HepG2 (cell line): ENCODE measurements around the gene ZNF3. TPM values are rescaled to one million over a fixed set of nuclear protein-coding genes. Genes with fewer than 3 reads are reported as not detected.

ENCODE experiments used
- AGO2 ChIP-seq: fragments of 200-400 bp; formaldehyde crosslinking; optimal IDR thresholded peaks from 2 replicates; pipeline ENCODE3; 2017; ENCODE audit warnings: mild to moderate bottlenecking, low read depth, low read length, moderate library complexity
- AHR ChIP-seq: IDR thresholded peaks from 2 replicates; pipeline ENCODE4 v1.6.1; 2018; ENCODE audit warnings: missing genetic modification reagents, missing compliant biosample characterization
- ATF7 ChIP-seq, 2 experiments: fragments of 450-650 bp in 1 of 2; sonication (generic) in 1 of 2; formaldehyde crosslinking in 1 of 2; IDR thresholded peaks; 2 replicates each; pipeline versions ENCODE4 v1.4.0 to v1.6.1; 2016 to 2020; ENCODE audit warnings: antibody characterized with exemption in 1 of 2, mild to moderate bottlenecking in 1 of 2, missing genetic modification reagents in 1 of 2
- ATM ChIP-seq: fragments of 450-650 bp; IDR thresholded peaks from 2 replicates; pipeline ENCODE4 v1.7.1; 2017; ENCODE audit warnings: mild to moderate bottlenecking, borderline replicate concordance
- EP300 ChIP-seq, 3 experiments: sonication (generic) in 1 of 3; formaldehyde crosslinking in 1 of 3; IDR thresholded peaks; 2 replicates each; pipeline versions ENCODE4 v1.5.1 to v1.6.1; 2011 to 2020; ENCODE audit warnings: low read depth in 2 of 3, low read length in 2 of 3, borderline replicate concordance in 1 of 3, improper control_type of control experiment in 1 of 3, mild to moderate bottlenecking in 1 of 3, missing genetic modification reagents in 1 of 3, moderate library complexity in 1 of 3
- ESRRA ChIP-seq: sonication (generic); formaldehyde crosslinking; IDR thresholded peaks from 2 replicates; pipeline ENCODE4 v1.5.1; 2020; ENCODE audit warnings: mild to moderate bottlenecking, low read depth, missing genetic modification reagents
- FOXO1 ChIP-seq: sonication (generic); formaldehyde crosslinking; IDR thresholded peaks from 2 replicates; pipeline ENCODE4 v1.4.0; 2020; ENCODE audit warnings: missing genetic modification reagents
- HNRNPL ChIP-seq: fragments of 200-400 bp; formaldehyde crosslinking; IDR thresholded peaks from 2 replicates; pipeline ENCODE4 v1.6.1; 2017; ENCODE audit warnings: mild to moderate bottlenecking, low read depth, low read length
- ISL2 ChIP-seq: sonication (generic); formaldehyde crosslinking; IDR thresholded peaks from 2 replicates; pipeline ENCODE4 v1.5.0; 2020; ENCODE audit warnings: missing genetic modification reagents
- MATR3 ChIP-seq: sonication (generic); formaldehyde crosslinking; IDR thresholded peaks from 2 replicates; pipeline ENCODE4 v1.4.0; 2020; ENCODE audit warnings: missing genetic modification reagents
- PLRG1 ChIP-seq: fragments of 450-650 bp; conservative IDR thresholded peaks from 2 replicates; pipeline ENCODE4 v1.6.1; 2016
- PPARG ChIP-seq: conservative IDR thresholded peaks from 2 replicates; pipeline ENCODE4 v1.6.1; 2016; ENCODE audit warnings: missing biosample characterization, missing genetic modification reagents
- STAG1 ChIP-seq: sonication (generic); formaldehyde crosslinking; IDR thresholded peaks from 2 replicates; pipeline ENCODE4 v1.4.0; 2020; ENCODE audit warnings: missing genetic modification reagents
- TBX2 ChIP-seq: sonication (generic); formaldehyde crosslinking; IDR thresholded peaks from 2 replicates; pipeline ENCODE4 v1.5.0; 2020; ENCODE audit warnings: missing genetic modification reagents, mild to moderate bottlenecking, borderline replicate concordance
- YEATS2 ChIP-seq: sonication (generic); formaldehyde crosslinking; IDR thresholded peaks from 2 replicates; pipeline ENCODE4 v1.4.0; 2020; ENCODE audit warnings: missing genetic modification reagents, borderline replicate concordance
- ZBTB3 ChIP-seq: sonication (generic); formaldehyde crosslinking; IDR thresholded peaks from 2 replicates; pipeline ENCODE4 v1.4.0; 2020; ENCODE audit warnings: low read depth, mild to moderate bottlenecking, moderate library complexity, missing genetic modification reagents, borderline replicate concordance
- ZNF317 ChIP-seq: sonication (generic); formaldehyde crosslinking; IDR thresholded peaks from 2 replicates; pipeline ENCODE4 v1.5.0; 2020; ENCODE audit warnings: mild to moderate bottlenecking, missing genetic modification reagents
- ZNF510 ChIP-seq: sonication (generic); formaldehyde crosslinking; IDR thresholded peaks from 2 replicates; pipeline ENCODE4 v1.4.0; 2020; ENCODE audit warnings: low read depth, mild to moderate bottlenecking, missing genetic modification reagents
- ZNF549 ChIP-seq: sonication (generic); formaldehyde crosslinking; IDR thresholded peaks from 2 replicates; pipeline ENCODE4 v1.5.0; 2020; ENCODE audit warnings: missing genetic modification reagents
- ZNF567 ChIP-seq: sonication (generic); formaldehyde crosslinking; IDR thresholded peaks from 2 replicates; pipeline ENCODE4 v1.8.1; 2023; ENCODE audit warnings: mild to moderate bottlenecking, missing genetic modification reagents, borderline replicate concordance
- ZNF670 ChIP-seq: sonication (generic); formaldehyde crosslinking; IDR thresholded peaks from 2 replicates; pipeline ENCODE4 v1.8.0; 2022; ENCODE audit warnings: mild to moderate bottlenecking, missing genetic modification reagents, borderline replicate concordance
- ZNF766 ChIP-seq: sonication (generic); formaldehyde crosslinking; IDR thresholded peaks from 2 replicates; pipeline ENCODE4 v1.5.0; 2020; ENCODE audit warnings: missing genetic modification reagents, borderline replicate concordance
- ZNF891 ChIP-seq: sonication (generic); formaldehyde crosslinking; IDR thresholded peaks from 2 replicates; pipeline ENCODE4 v1.5.0; 2020; ENCODE audit warnings: mild to moderate bottlenecking, missing genetic modification reagents
- ZSCAN9 ChIP-seq: IDR thresholded peaks from 2 replicates; pipeline ENCODE4 v1.6.1; 2016; ENCODE audit warnings: borderline replicate concordance
- polyA plus RNA-seq, 8 experiments: library from polyadenylated mRNA; depleted of rRNA in 3 of 8; stranded (reverse) in 7 of 8; unstranded in 1 of 8; fragments of >200 nt; fragmentation: Illumina TruSeq in 4 of 8; extraction: Trizol in 4 of 8; gene quantifications; 2 replicates each; pipeline versions ENCODE4 v1.2.1 to v1.2.3, GENCODE V29; 2011 to 2016; ENCODE audit warnings: low read depth in 4 of 8, missing spikeins in 1 of 8, mixed read lengths in 1 of 8; ENCODE audit not compliant: insufficient read depth in 1 of 8
- total RNA-seq, 5 experiments: library from RNA; depleted of rRNA; stranded (reverse); fragments of >200 nt; fragmentation: Illumina TruSeq; extraction: Trizol; gene quantifications; 2 replicates each; pipeline ENCODE4 v1.2.3, GENCODE V29; 2016; ENCODE audit warnings: low read depth in 1 of 5
- TF ChIP-seq, protein P1 (sequence below), 2 experiments: sonication (generic) in 1 of 2; formaldehyde crosslinking in 1 of 2; IDR thresholded peaks; 2 replicates each; pipeline versions ENCODE4 v1.4.0 to v1.6.1; 2018 to 2020; ENCODE audit warnings: missing genetic modification reagents in 2 of 2, borderline replicate concordance in 1 of 2, low read depth in 1 of 2, mild to moderate bottlenecking in 1 of 2, missing biosample characterization in 1 of 2
- TF ChIP-seq, protein P2 (sequence below): sonication (generic); formaldehyde crosslinking; IDR thresholded peaks from 2 replicates; pipeline ENCODE4 v1.5.0; 2020; ENCODE audit warnings: mild to moderate bottlenecking, missing genetic modification reagents, borderline replicate concordance
- TF ChIP-seq, protein P3 (sequence below): sonication (generic); formaldehyde crosslinking; IDR thresholded peaks from 2 replicates; pipeline ENCODE4 v1.5.0; 2020; ENCODE audit warnings: mild to moderate bottlenecking, missing genetic modification reagents

ZNF3 gene
- total and polyA plus RNA-seq, 2 of the 13 experiments (the other 11 are each of a cell fraction or from before 2014, with no cell fraction given), result 33.7 to 56.9 TPM

DNA sequence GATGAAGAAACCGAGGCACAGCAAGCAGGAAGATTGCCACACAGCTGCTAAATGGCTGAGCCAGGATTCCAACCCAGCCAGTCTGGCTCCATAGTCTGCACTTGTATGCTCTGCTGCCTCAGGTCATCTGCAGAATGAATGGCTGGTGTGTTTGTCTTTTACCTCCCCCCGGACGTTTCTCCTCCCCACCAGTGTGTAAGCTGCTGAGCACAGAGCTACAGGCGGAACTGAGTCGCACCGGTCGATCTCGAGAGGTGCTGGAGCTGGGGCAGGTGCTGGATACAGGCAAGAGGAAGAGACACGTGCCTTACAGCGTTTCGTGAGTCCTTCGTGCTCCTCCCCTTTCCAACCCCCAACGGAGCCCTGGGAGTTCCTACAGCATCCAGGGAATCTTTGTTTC lies 40.5 kb upstream of the ZNF3 start (continued):
- no peak for TF ChIP-seq ZNF567 (CRISPR knock-in tag)
- TF ChIP-seq AHR (CRISPR knock-in tag), result no peak
- TF ChIP-seq HNRNPL, result no peak
- TF ChIP-seq ATF7 (IDR thresholded peaks at IDR 0.05), result no peak
- TF ChIP-seq ATF7 (CRISPR knock-in tag; IDR thresholded peaks at IDR 0.05), result no peak
- TF ChIP-seq, protein P1, sequence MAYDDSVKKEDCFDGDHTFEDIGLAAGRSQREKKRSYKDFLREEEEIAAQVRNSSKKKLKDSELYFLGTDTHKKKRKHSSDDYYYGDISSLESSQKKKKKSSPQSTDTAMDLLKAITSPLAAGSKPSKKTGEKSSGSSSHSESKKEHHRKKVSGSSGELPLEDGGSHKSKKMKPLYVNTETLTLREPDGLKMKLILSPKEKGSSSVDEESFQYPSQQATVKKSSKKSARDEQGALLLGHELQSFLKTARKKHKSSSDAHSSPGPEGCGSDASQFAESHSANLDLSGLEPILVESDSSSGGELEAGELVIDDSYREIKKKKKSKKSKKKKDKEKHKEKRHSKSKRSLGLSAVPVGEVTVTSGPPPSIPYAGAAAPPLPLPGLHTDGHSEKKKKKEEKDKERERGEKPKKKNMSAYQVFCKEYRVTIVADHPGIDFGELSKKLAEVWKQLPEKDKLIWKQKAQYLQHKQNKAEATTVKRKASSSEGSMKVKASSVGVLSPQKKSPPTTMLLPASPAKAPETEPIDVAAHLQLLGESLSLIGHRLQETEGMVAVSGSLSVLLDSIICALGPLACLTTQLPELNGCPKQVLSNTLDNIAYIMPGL (CRISPR knock-in tag; IDR thresholded peaks at IDR 0.05; ENCODE audit: borderline replicate concordance in 1 of 2, low read depth in 1 of 2), result no peak
- TF ChIP-seq, protein P2, sequence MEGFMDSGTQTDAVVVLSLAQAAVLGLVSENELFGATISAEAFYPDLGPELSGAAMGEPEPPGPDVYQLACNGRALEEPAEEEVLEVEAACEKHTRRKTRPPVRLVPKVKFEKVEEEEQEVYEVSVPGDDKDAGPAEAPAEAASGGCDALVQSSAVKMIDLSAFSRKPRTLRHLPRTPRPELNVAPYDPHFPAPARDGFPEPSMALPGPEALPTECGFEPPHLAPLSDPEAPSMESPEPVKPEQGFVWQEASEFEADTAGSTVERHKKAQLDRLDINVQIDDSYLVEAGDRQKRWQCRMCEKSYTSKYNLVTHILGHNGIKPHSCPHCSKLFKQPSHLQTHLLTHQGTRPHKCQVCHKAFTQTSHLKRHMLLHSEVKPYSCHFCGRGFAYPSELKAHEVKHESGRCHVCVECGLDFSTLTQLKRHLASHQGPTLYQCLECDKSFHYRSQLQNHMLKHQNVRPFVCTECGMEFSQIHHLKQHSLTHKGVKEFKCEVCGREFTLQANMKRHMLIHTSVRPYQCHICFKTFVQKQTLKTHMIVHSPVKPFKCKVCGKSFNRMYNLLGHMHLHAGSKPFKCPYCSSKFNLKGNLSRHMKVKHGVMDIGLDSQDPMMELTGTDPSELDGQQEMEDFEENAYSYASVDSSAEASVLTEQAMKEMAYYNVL (CRISPR knock-in tag), result no peak
- no peak for TF ChIP-seq AGO2
- TF ChIP-seq TBX2, result peak; percentile 60
- TF ChIP-seq PLRG1, result no peak
- 0 out of 2 replicates have a peak, but pooled peaks have one; percentile 24 for TF ChIP-seq ESRRA
- no peak for TF ChIP-seq PPARG (CRISPR knock-in tag)
- TF ChIP-seq ATM, result no peak
- TF ChIP-seq ZBTB3 (CRISPR knock-in tag), result no peak
- no peak for TF ChIP-seq ZNF549 (CRISPR knock-in tag)
- TF ChIP-seq EP300 (IDR thresholded peaks at IDR 0.05; ENCODE audit: low read depth in 2 of 2, low read length in 2 of 2), result peak in 1 of 2 experiments; percentile 71; a peak in 1 of 4 replicates
- peak; percentile 31; the same call in 1 of the 2 replicates for TF ChIP-seq EP300 (CRISPR knock-in tag; IDR thresholded peaks at IDR 0.05; ENCODE audit: borderline replicate concordance)
- no peak for TF ChIP-seq ZNF891 (CRISPR knock-in tag)
- no peak for TF ChIP-seq MATR3
- TF ChIP-seq ZNF766 (CRISPR knock-in tag), result no peak
- TF ChIP-seq ZNF317, result peak; percentile 97
- TF ChIP-seq ISL2 (CRISPR knock-in tag), result no peak
- TF ChIP-seq ZNF670, result no peak
- TF ChIP-seq ZSCAN9 (CRISPR knock-in tag), result no peak; the same call in 1 of the 2 replicates
- TF ChIP-seq FOXO1 (CRISPR knock-in tag), result no peak
- TF ChIP-seq, protein P3, sequence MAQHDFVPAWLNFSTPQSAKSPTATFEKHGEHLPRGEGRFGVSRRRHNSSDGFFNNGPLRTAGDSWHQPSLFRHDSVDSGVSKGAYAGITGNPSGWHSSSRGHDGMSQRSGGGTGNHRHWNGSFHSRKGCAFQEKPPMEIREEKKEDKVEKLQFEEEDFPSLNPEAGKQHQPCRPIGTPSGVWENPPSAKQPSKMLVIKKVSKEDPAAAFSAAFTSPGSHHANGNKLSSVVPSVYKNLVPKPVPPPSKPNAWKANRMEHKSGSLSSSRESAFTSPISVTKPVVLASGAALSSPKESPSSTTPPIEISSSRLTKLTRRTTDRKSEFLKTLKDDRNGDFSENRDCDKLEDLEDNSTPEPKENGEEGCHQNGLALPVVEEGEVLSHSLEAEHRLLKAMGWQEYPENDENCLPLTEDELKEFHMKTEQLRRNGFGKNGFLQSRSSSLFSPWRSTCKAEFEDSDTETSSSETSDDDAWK (CRISPR knock-in tag), result no peak
- no peak for TF ChIP-seq STAG1 (CRISPR knock-in tag)
- TF ChIP-seq ZNF510 (CRISPR knock-in tag), result no peak
- TF ChIP-seq YEATS2 (CRISPR knock-in tag), result peak; percentile 41; the same call in 1 of the 2 replicates
